Smooth muscle cell (in vitro differentiated cells): Measurements from ENCODE around the gene ANAPC13. TPM values are rescaled to one million over a fixed set of nuclear protein-coding genes. Genes with fewer than 3 reads are reported as not detected.

Experiments
- DNase-seq: peaks from one replicate; lab custom pipeline; 2025; ENCODE audit not compliant: unreplicated experiment; lab: John Stamatoyannopoulos, UW
- H2AFZ ChIP-seq: fragments of 200-600 bp; sonication (generic); 2 replicates; pipeline ENCODE4 v1.6.0; 2016; ENCODE audit warnings: antibody characterized with exemption, low read depth, mild to moderate bottlenecking
- H3F3A ChIP-seq: fragments of 200-600 bp; sonication (generic); 2 replicates; pipeline ENCODE4 v1.6.0; 2017; ENCODE audit warnings: antibody characterized with exemption, low read depth
- H3K27ac ChIP-seq: fragments of 200-600 bp; sonication (generic); 2 replicates; pipeline ENCODE4 v1.5.1; 2016; ENCODE audit warnings: low read depth, mild to moderate bottlenecking
- H3K27me3 ChIP-seq: fragments of 200-600 bp; sonication (generic); 2 replicates; pipeline ENCODE4 v1.6.1; 2016; ENCODE audit warnings: low read depth, mild to moderate bottlenecking
- H3K36me3 ChIP-seq: fragments of 200-600 bp; sonication (generic); 2 replicates; pipeline ENCODE4 v1.5.1; 2016; ENCODE audit warnings: low read depth
- H3K4me1 ChIP-seq: fragments of 200-600 bp; sonication (generic); 2 replicates; pipeline ENCODE4 v1.5.1; 2016; ENCODE audit warnings: low read depth
- H3K4me2 ChIP-seq: fragments of 200-600 bp; sonication (generic); 2 replicates; pipeline ENCODE4 v1.6.0; 2016; ENCODE audit warnings: mild to moderate bottlenecking
- H3K4me3 ChIP-seq: fragments of 200-600 bp; sonication (generic); 2 replicates; pipeline ENCODE4 v1.5.1; 2016; ENCODE audit warnings: mild to moderate bottlenecking
- H3K79me2 ChIP-seq: fragments of 200-600 bp; sonication (generic); 2 replicates; pipeline ENCODE4 v1.6.0; 2016; ENCODE audit warnings: low read depth, mild to moderate bottlenecking
- H3K9ac ChIP-seq: fragments of 200-600 bp; sonication (generic); 2 replicates; pipeline ENCODE4 v1.6.0; 2016; ENCODE audit warnings: low read depth
- H3K9me3 ChIP-seq: fragments of 200-600 bp; sonication (generic); replicated peaks from 2 replicates; pipeline ENCODE4 v1.5.1; 2016; ENCODE audit warnings: low read depth
- H4K20me1 ChIP-seq: fragments of 200-600 bp; sonication (generic); 2 replicates; pipeline ENCODE4 v1.6.0; 2016; ENCODE audit warnings: low read depth
- CTCF ChIP-seq: fragments of 200-600 bp; sonication (generic); IDR thresholded peaks from 2 replicates; pipeline ENCODE4 v1.5.1; 2017; ENCODE audit warnings: borderline replicate concordance, mild to moderate bottlenecking, antibody characterized with exemption; ENCODE audit not compliant: insufficient read depth, poor library complexity, severe bottlenecking
- WGBS: methylation state at CpG from one replicate; pipeline ENCODE4 v1.1.7; 2016; ENCODE audit warnings: low lambda C conversion rate; 5-methylcytosine and 5-hydroxymethylcytosine counted together
- polyA plus RNA-seq: library from polyadenylated mRNA; unstranded; fragments of >200 nt; fragmentation: Nextera tagmentation; extraction: Ambion mirVana; gene quantifications from 2 replicates; pipeline ENCODE4 v1.2.1, GENCODE V29; 2016
- total RNA-seq: library from RNA; depleted of rRNA; stranded (reverse); fragments of >200 nt; gene quantifications from 2 replicates; pipeline ENCODE4 v1.2.3, GENCODE V29; 2014

The ANAPC13 gene
- total and polyA plus RNA-seq, 2 experiments from 2014 or later = 114 to 115 TPM

GRCh38 chr3:134464689-134465365 is 21.0 kb downstream of the ANAPC13 start:
- Histone ChIP-seq H3K9ac (peak overlapping the region; percentile 84), H2AFZ (no peak overlapping the region), H3K4me3 (peak overlapping the region; percentile 5), H3K9me3 (no peaks in the 10 kb centered on the region), H3K79me2 (no peaks in the 10 kb centered on the region), H3K4me1 (peaks cover 43% of the 10 kb centered on the region), H3K4me2 (peak overlapping the region; percentile 57), H3K36me3 (no peaks in the 10 kb centered on the region), H3K27me3 (no peaks in the 10 kb centered on the region), H4K20me1 (no peaks in the 10 kb centered on the region), H3K27ac (peak overlapping the region; percentile 93), H3F3A (peaks cover 27% of the 10 kb centered on the region)
- TF ChIP-seq CTCF = no peak
- 89% methylated on average over 8 of the region's 8 CpGs for WGBS
- no peak for DNase-seq

GRCh38 chr3:134464064-134464688 is 21.6 kb downstream of the ANAPC13 start:
- peak overlapping the region; percentile 93 for H3K27ac ChIP-seq
- no peaks in the 10 kb centered on the region for H3K9me3 ChIP-seq
- H3F3A ChIP-seq = peaks cover 27% of the 10 kb centered on the region
- H4K20me1 ChIP-seq = no peaks in the 10 kb centered on the region
- H2AFZ ChIP-seq = no peak overlapping the region
- no peak for TF ChIP-seq CTCF
- DNase-seq = peak; percentile 11
- WGBS = 9% methylated on average over 13 of the region's 13 CpGs
- H3K9ac ChIP-seq = peak overlapping the region; percentile 84
- no peaks in the 10 kb centered on the region for H3K27me3 ChIP-seq
- H3K36me3 ChIP-seq = no peaks in the 10 kb centered on the region
- peak overlapping the region; percentile 5 for H3K4me3 ChIP-seq
- H3K79me2 ChIP-seq = no peaks in the 10 kb centered on the region
- H3K4me2 ChIP-seq = peak overlapping the region; percentile 57
- peaks cover 43% of the 10 kb centered on the region for H3K4me1 ChIP-seq

- Histone ChIP-seq H3K79me2 (no peaks in the 10 kb centered on the region), H3K4me1 (peaks cover 43% of the 10 kb centered on the region), H3K9ac (peak overlapping the region; percentile 84), H3K27ac (peak overlapping the region; percentile 93), H3K9me3 (no peaks in the 10 kb centered on the region), H3K36me3 (no peaks in the 10 kb centered on the region), H4K20me1 (no peaks in the 10 kb centered on the region), H3K4me2 (peak overlapping the region; percentile 57), H2AFZ (no peak overlapping the region), H3K27me3 (no peaks in the 10 kb centered on the region), H3K4me3 (no peak overlapping the region), H3F3A (peaks cover 27% of the 10 kb centered on the region)
- no peak for TF ChIP-seq CTCF
- no peak for DNase-seq
- WGBS = 52% methylated on average over 4 of the region's 4 CpGs
Measured at GRCh38 chr3:134463676-134464063, 22.1 kb downstream of the ANAPC13 start.
